Loucy (cell line): ENCODE results near the gene LILRB5.
"Not testable (repeated sequence)": the region's sequence is repeated elsewhere in the genome, so short reads cannot be mapped to it uniquely, and the experiment has no call there.

ENCODE experiments used
- CTCF ChIP-seq: fragments of 200-600 bp; sonication (generic); conservative IDR thresholded peaks from 2 replicates; pipeline ENCODE4 v1.5.1; 2014; ENCODE audit warnings: mild to moderate bottlenecking, antibody characterized with exemption, low read length
- EZH2phosphoT487 ChIP-seq: fragments of 200-600 bp; IDR thresholded peaks from 2 replicates; pipeline ENCODE4 v1.6.1; 2018; ENCODE audit warnings: antibody characterized with exemption, mild to moderate bottlenecking, moderate library complexity, borderline replicate concordance

- not testable (repeated sequence) for TF ChIP-seq CTCF, EZH2phosphoT487
Observed at GRCh38 chr19:54242234-54242633, 14.8 kb downstream of the LILRB5 start.
